ENCODE measurements around the gene GIGYF2. TPM values are rescaled to one million over a fixed set of nuclear protein-coding genes. Genes with fewer than 3 reads are reported as not detected.

Gene GIGYF2
- total and polyA plus RNA-seq, 2 of the 13 experiments (the other 11 are each of a cell fraction or from before 2014, with no cell fraction given): 44.9 to 73.5 TPM

DNA sequence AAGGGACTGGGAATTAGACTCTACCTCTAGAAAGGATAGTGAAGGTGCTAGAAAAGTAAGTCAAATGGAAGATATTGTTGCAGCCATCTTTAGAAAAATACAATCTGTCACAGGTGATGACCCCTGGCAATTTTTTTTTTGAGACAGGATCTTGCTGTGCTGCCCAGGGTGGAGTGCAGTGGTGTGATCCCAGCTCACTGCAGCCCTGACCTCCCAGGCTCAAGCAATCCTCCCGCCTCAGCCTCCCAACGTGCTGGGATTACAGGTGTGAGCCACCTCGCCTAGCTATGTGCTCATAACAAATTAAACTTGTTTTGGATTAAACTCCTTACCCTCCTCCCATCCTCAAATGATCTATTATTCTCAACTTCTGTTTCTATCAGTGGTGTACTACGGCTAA, 3.8 kb upstream of the GIGYF2 start:
- Histone ChIP-seq H3K27ac (ENCODE audit: extremely low read length, insufficient read depth, low read length) (no peak overlapping the region), H3K9me3 (ENCODE audit: low read length) (no peaks in the 10 kb centered on the region), H3K79me2 (ENCODE audit: insufficient read depth, low read length) (peaks cover 10% of the 10 kb centered on the region), H3K27me3 (ENCODE audit: control insufficient read depth in 1 of 2, insufficient read depth in 2 of 2, low read length in 2 of 2) (no peaks in the 10 kb centered on the region; a peak in 1 of 5 replicates), H3K9ac (ENCODE audit: insufficient read depth, low read depth, low read length) (no peak overlapping the region), H3K4me1 (ENCODE audit: insufficient read depth, low read length) (peaks cover 8% of the 10 kb centered on the region), H2AFZ (ENCODE audit: low read length) (no peak overlapping the region), H3K4me2 (ENCODE audit: low read depth, low read length) (no peak overlapping the region), H3K4me3 (replicated peaks in 1 of 3; ENCODE audit: insufficient read depth in 1 of 3, low read depth in 2 of 3, low read length in 3 of 3) (no peak overlapping the region), H4K20me1 (ENCODE audit: insufficient read depth, low read length) (peaks cover 3% of the 10 kb centered on the region), H3K36me3 (replicated peaks in 1 of 2; ENCODE audit: control insufficient read depth in 1 of 2, insufficient read depth in 2 of 2, low read length in 2 of 2) (no peaks in the 10 kb centered on the region)
- no peak for FAIRE-seq
- POLR2A ChIA-PET: no interaction called here
- no peak for DNase-seq (ENCODE audit: low spot score)
- 53% methylated on average over 4 of the region's 4 CpGs for WGBS (ENCODE audit: low lambda C conversion rate)
- no TSS peak for BruUV-seq (replicated peaks)
- intact Hi-C loops (cut with micrococcal nuclease; ENCODE audit: unreplicated experiment): no loop called here
- CTCF ChIA-PET (ENCODE audit: low intra/inter-chr PET ratio, low total read pairs): no interaction called here
- ATAC-seq: no peak
- in situ Hi-C loops (cut with HindIII; ENCODE audit: extremely low pct_ligation_motif_present, low pct_unique_long_range_greater_than_20kb): no loop called here
- TF ChIP-seq CEBPB (IDR thresholded peaks at IDR 0.05; ENCODE audit: borderline replicate concordance, low read depth, low read length) (no peak), ZNF121 (CRISPR knock-in tag; IDR thresholded peaks at IDR 0.05) (peak; percentile 53; the same call in 1 of the 2 replicates), ZSCAN29 (CRISPR knock-in tag; conservative IDR thresholded peaks at IDR 0.05) (no peak)
- TF ChIP-seq, protein P1, sequence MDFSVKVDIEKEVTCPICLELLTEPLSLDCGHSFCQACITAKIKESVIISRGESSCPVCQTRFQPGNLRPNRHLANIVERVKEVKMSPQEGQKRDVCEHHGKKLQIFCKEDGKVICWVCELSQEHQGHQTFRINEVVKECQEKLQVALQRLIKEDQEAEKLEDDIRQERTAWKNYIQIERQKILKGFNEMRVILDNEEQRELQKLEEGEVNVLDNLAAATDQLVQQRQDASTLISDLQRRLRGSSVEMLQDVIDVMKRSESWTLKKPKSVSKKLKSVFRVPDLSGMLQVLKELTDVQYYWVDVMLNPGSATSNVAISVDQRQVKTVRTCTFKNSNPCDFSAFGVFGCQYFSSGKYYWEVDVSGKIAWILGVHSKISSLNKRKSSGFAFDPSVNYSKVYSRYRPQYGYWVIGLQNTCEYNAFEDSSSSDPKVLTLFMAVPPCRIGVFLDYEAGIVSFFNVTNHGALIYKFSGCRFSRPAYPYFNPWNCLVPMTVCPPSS (IDR thresholded peaks at IDR 0.05): no peak

DNA sequence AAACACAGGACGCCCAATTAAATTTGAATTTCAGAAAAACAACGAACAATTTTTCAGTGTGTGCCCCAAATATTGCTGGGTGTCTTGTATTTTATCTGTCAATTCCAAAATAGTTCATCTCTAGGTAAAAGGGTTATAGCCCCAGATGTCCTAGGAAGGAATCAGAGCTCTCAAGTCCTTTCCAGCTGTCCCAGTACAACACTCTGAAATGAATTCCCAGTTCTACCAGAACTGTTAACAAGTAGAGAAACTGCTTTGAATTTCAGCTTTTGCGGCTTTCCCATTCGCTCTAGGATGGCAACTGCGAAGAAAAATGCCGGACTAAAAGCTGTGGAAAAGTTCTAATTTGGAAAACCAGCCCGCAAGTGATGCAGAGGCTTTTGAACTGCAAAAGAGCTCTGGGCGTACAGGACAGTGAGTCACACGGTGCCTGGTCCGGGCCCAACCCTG, 497 bp upstream of the GIGYF2 start:
- H3K79me2 ChIP-seq (ENCODE audit: insufficient read depth, low read length): peaks cover 43% of the 10 kb centered on the region
- H4K20me1 ChIP-seq (ENCODE audit: insufficient read depth, low read length): peaks cover 19% of the 10 kb centered on the region
- DNase-seq (ENCODE audit: low spot score): no peak
- intact Hi-C loops (cut with micrococcal nuclease; ENCODE audit: unreplicated experiment): loop anchor here (1.0 kb wide), 1 partner anchor 90 kb away; no protein-coding TSS in a partner anchor
- no peaks in the 10 kb centered on the region for H3K9me3 ChIP-seq (ENCODE audit: low read length)
- WGBS (ENCODE audit: low lambda C conversion rate): 55% methylated on average over 9 of the region's 10 CpGs
- ChIA-PET CTCF (ENCODE audit: low intra/inter-chr PET ratio, low total read pairs) (no interaction called here), POLR2A (interaction anchor here (1.7 kb wide), 1 partner anchor 146 kb away, joined by 6 read pairs; the partner anchor contains the start of genes EIF4E2 and TIGD1)
- peaks cover 40% of the 10 kb centered on the region for H3K4me1 ChIP-seq (ENCODE audit: insufficient read depth, low read length)
- TSS peak; percentile 92 for BruUV-seq (replicated peaks)
- peak overlapping the region; percentile 7 to 56 (median 29); a peak in 5 of 6 replicates for H3K4me3 ChIP-seq (replicated peaks in 1 of 3; ENCODE audit: insufficient read depth in 1 of 3, low read depth in 2 of 3, low read length in 3 of 3)
- peak overlapping the region; percentile 47 for H3K27ac ChIP-seq (ENCODE audit: extremely low read length, insufficient read depth, low read length)
- in situ Hi-C loops (cut with HindIII; ENCODE audit: extremely low pct_ligation_motif_present, low pct_unique_long_range_greater_than_20kb): no loop called here
- ATAC-seq: no peak; the same call in 2 of the 3 replicates
- no peaks in the 10 kb centered on the region; a peak in 1 of 5 replicates for H3K27me3 ChIP-seq (ENCODE audit: control insufficient read depth in 1 of 2, insufficient read depth in 2 of 2, low read length in 2 of 2)
- peak overlapping the region; percentile 55; the same call in 1 of the 2 replicates for H3K9ac ChIP-seq (ENCODE audit: insufficient read depth, low read depth, low read length)
- 0 out of 5 replicates have a peak, but pooled peaks cover 0 to 3% of the 10 kb centered on the region in 2 experiments for H3K36me3 ChIP-seq (replicated peaks in 1 of 2; ENCODE audit: control insufficient read depth in 1 of 2, insufficient read depth in 2 of 2, low read length in 2 of 2)
- H2AFZ ChIP-seq (ENCODE audit: low read length): peak overlapping the region; percentile 93
- peak overlapping the region; percentile 83 for H3K4me2 ChIP-seq (ENCODE audit: low read depth, low read length)
- FAIRE-seq: no peak
- no peak; the same call in 1 of the 2 replicates for TF ChIP-seq ZNF292 (CRISPR knock-in tag; IDR thresholded peaks at IDR 0.05; ENCODE audit: borderline replicate concordance, low read depth)
- TF ChIP-seq TOE1 (CRISPR knock-in tag; IDR thresholded peaks at IDR 0.05): no peak
- no peak for TF ChIP-seq TBL1XR1 (IDR thresholded peaks at IDR 0.05; ENCODE audit: borderline replicate concordance, low read length, partially characterized antibody)
- no peak for TF ChIP-seq ZFP1 (CRISPR knock-in tag; IDR thresholded peaks at IDR 0.05)
- TF ChIP-seq, protein P2, sequence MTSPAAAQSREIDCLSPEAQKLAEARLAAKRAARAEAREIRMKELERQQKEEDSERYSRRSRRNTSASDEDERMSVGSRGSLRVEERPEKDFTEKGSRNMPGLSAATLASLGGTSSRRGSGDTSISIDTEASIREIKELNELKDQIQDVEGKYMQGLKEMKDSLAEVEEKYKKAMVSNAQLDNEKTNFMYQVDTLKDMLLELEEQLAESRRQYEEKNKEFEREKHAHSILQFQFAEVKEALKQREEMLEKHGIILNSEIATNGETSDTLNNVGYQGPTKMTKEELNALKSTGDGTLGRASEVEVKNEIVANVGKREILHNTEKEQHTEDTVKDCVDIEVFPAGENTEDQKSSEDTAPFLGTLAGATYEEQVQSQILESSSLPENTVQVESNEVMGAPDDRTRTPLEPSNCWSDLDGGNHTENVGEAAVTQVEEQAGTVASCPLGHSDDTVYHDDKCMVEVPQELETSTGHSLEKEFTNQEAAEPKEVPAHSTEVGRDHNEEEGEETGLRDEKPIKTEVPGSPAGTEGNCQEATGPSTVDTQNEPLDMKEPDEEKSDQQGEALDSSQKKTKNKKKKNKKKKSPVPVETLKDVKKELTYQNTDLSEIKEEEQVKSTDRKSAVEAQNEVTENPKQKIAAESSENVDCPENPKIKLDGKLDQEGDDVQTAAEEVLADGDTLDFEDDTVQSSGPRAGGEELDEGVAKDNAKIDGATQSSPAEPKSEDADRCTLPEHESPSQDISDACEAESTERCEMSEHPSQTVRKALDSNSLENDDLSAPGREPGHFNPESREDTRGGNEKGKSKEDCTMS (CRISPR knock-in tag; conservative IDR thresholded peaks at IDR 0.05): no peak
- TF ChIP-seq, protein P3, sequence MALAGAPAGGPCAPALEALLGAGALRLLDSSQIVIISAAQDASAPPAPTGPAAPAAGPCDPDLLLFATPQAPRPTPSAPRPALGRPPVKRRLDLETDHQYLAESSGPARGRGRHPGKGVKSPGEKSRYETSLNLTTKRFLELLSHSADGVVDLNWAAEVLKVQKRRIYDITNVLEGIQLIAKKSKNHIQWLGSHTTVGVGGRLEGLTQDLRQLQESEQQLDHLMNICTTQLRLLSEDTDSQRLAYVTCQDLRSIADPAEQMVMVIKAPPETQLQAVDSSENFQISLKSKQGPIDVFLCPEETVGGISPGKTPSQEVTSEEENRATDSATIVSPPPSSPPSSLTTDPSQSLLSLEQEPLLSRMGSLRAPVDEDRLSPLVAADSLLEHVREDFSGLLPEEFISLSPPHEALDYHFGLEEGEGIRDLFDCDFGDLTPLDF (CRISPR knock-in tag; IDR thresholded peaks at IDR 0.05): peak; percentile 54; the same call in 1 of the 2 replicates
- TF ChIP-seq, protein P4, sequence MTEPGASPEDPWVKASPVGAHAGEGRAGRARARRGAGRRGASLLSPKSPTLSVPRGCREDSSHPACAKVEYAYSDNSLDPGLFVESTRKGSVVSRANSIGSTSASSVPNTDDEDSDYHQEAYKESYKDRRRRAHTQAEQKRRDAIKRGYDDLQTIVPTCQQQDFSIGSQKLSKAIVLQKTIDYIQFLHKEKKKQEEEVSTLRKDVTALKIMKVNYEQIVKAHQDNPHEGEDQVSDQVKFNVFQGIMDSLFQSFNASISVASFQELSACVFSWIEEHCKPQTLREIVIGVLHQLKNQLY (CRISPR knock-in tag; IDR thresholded peaks at IDR 0.05): no peak
